Endothelial cell (in vitro differentiated cells): ENCODE measurements around the gene HBS1L. TPM values are rescaled to one million over a fixed set of nuclear protein-coding genes. Genes with fewer than 3 reads are reported as not detected.

Source experiments
- DNase-seq: peaks from one replicate; pipeline ENCODE4 v3.0.0; 2021; ENCODE audit warnings: low spot score
- H3K27ac Mint-ChIP-seq: one replicate; pipeline ENCODE4 v1.8.0; 2021; ENCODE audit warnings: mixed read lengths, inconsistent platforms; ENCODE audit not compliant: unreplicated experiment
- H3K27me3 Mint-ChIP-seq: one replicate; pipeline ENCODE4 v1.8.0; 2021; ENCODE audit warnings: mild to moderate bottlenecking, moderate library complexity, mixed read lengths, inconsistent platforms; ENCODE audit not compliant: unreplicated experiment
- H3K36me3 Mint-ChIP-seq: one replicate; pipeline ENCODE4 v1.8.0; 2021; ENCODE audit warnings: mild to moderate bottlenecking, low read depth, mixed read lengths, inconsistent platforms; ENCODE audit not compliant: unreplicated experiment
- H3K4me1 Mint-ChIP-seq: one replicate; pipeline ENCODE4 v1.8.0; 2021; ENCODE audit warnings: mild to moderate bottlenecking, mixed read lengths, inconsistent platforms; ENCODE audit not compliant: unreplicated experiment
- H3K4me3 Mint-ChIP-seq: one replicate; pipeline ENCODE4 v1.8.0; 2021; ENCODE audit warnings: mild to moderate bottlenecking, mixed read lengths, inconsistent platforms; ENCODE audit not compliant: unreplicated experiment
- H3K9me3 Mint-ChIP-seq: one replicate; pipeline ENCODE4 v1.8.0; 2021; ENCODE audit warnings: mixed read lengths, inconsistent platforms; ENCODE audit not compliant: unreplicated experiment
- total RNA-seq: library from RNA; stranded (reverse); fragmentation: NEBNext Ultra II Directional; extraction: Animal tissue kit (Norgen Biotek cat#: 25700); gene quantifications from one replicate; pipeline ENCODE4 v1.2.1, GENCODE V29; 2021; ENCODE audit not compliant: unreplicated experiment
- TF ChIP-seq, protein P1 (sequence below): fragments of 200-600 bp; sonication (generic); IDR thresholded peaks from one replicate; pipeline ENCODE4 v1.5.0; 2021; ENCODE audit warnings: antibody characterized with exemption; ENCODE audit not compliant: unreplicated experiment

Gene HBS1L
- total RNA-seq, 1 donor from 2014 or later = 93.3 TPM

DNA sequence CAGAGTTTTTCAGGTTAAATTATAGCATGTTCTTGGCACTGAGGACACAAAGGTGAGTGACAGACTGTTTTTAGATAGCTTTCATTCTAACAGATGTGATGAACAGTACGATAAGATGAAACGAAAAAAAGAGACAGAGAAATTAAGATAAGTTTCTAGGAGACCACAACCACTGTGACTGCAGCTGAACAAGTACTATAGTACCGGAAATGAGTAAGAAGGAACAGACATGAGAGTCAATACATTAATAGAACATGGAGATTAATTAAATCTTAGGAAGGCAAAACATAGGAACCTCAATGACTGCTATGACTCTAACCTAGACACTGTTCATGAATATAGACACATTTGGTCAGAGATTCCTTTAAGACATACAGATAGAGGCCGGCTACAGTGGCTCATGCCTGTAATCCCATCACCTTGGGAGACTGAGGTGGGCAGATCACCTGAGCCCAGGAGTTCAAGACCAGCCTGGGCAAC is 40.2 kb downstream of the HBS1L start:
- no peak for DNase-seq
- Mint-ChIP-seq H3K4me3 (no peak overlapping the region), H3K27me3 (no peaks in the 10 kb centered on the region), H3K4me1 (peaks cover 8% of the 10 kb centered on the region), H3K36me3 (no peaks in the 10 kb centered on the region), H3K27ac (peak overlapping the region; percentile 45), H3K9me3 (no peaks in the 10 kb centered on the region)
- TF ChIP-seq, protein P1, sequence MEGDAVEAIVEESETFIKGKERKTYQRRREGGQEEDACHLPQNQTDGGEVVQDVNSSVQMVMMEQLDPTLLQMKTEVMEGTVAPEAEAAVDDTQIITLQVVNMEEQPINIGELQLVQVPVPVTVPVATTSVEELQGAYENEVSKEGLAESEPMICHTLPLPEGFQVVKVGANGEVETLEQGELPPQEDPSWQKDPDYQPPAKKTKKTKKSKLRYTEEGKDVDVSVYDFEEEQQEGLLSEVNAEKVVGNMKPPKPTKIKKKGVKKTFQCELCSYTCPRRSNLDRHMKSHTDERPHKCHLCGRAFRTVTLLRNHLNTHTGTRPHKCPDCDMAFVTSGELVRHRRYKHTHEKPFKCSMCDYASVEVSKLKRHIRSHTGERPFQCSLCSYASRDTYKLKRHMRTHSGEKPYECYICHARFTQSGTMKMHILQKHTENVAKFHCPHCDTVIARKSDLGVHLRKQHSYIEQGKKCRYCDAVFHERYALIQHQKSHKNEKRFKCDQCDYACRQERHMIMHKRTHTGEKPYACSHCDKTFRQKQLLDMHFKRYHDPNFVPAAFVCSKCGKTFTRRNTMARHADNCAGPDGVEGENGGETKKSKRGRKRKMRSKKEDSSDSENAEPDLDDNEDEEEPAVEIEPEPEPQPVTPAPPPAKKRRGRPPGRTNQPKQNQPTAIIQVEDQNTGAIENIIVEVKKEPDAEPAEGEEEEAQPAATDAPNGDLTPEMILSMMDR = no peak

DNA sequence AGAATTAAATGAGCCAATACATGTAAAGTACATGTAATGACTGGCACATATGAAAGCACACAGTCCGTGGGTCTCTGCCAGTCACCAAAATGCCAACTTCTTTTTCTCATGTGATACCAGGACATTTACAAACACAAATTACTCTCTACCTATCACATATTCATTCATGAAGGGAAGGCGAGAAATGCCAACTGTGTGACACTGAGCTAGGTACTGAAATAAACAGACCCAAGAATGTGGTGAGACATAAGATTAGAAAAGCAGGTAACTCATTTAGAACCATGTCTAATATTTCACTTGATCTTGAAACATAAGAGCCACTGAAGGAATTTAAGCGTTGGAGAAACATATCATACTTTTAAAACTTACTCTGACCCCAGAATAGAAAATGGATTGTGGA is 41.4 kb downstream of the HBS1L start:
- Mint-ChIP-seq H3K27ac (no peak overlapping the region), H3K4me1 (peaks cover 8% of the 10 kb centered on the region), H3K9me3 (no peaks in the 10 kb centered on the region), H3K4me3 (no peak overlapping the region), H3K27me3 (no peaks in the 10 kb centered on the region), H3K36me3 (no peaks in the 10 kb centered on the region)
- DNase-seq = no peak
- TF ChIP-seq, protein P1 = no peak

DNA sequence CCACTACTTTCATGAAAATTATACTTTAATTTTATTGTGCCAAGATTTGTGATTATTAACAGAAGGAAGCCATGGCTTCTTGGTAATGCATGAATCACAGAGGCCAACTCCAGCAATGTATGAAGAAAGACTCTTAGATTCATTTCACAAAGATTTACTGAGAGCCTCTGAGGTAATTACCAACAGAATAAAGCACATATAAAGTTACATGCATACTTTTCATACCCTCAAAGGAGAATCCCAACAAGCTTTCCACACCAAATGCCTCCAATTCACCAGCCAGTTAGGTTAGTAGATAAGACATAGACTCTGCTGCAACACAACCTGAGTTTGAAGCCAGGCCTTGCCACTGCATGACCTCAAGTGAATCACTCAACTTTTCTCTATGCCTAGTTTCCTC is 41.9 kb downstream of the HBS1L start:
- Mint-ChIP-seq H3K27me3 (no peaks in the 10 kb centered on the region), H3K9me3 (no peaks in the 10 kb centered on the region), H3K27ac (no peak overlapping the region), H3K4me1 (peaks cover 8% of the 10 kb centered on the region), H3K4me3 (no peak overlapping the region), H3K36me3 (no peaks in the 10 kb centered on the region)
- TF ChIP-seq, protein P1 = no peak
- no peak for DNase-seq

DNA sequence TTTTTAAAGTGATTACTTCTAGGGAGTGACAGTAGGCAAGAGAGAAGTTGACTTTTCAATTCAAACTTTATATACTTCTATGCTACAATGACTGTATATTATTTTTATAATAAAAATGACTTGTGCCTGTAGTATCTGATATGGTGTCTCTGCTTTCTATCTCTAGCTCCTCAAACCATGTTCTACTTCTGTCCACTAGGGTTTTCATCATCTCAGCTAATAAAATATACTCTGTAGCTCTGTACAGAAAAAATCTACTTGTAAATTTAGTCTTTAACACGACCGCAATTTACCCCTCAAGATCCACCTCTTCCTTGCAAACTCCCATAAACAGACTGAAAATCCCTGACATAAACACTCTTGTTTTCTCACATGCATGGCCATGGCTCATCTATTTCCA is 42.3 kb downstream of the HBS1L start:
- no peak for DNase-seq
- Mint-ChIP-seq H3K9me3 (no peaks in the 10 kb centered on the region), H3K27ac (no peak overlapping the region), H3K4me1 (peaks cover 8% of the 10 kb centered on the region), H3K27me3 (no peaks in the 10 kb centered on the region), H3K36me3 (no peaks in the 10 kb centered on the region), H3K4me3 (no peak overlapping the region)
- TF ChIP-seq, protein P1 = no peak

DNA sequence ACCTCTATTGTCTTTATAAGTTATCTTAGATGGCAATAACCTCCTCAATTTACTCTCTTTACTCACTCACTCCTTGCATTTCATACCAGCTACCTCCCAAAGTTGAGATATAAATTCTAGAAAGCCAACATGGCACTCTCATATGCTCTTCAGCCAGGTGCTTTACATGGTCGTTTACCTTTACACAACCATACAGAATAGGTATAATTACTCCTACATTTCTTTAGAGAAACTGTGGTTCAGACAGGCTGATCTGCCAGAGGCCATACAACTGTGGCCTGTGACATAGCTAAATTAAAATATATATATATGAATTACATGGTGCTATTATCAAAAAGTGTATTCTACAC is 45.7 kb downstream of the HBS1L start:
- no peak overlapping the region for H3K4me3 Mint-ChIP-seq
- no peaks in the 10 kb centered on the region for H3K27me3 Mint-ChIP-seq
- H3K36me3 Mint-ChIP-seq = no peaks in the 10 kb centered on the region
- H3K27ac Mint-ChIP-seq = no peak overlapping the region
- TF ChIP-seq, protein P1 = no peak
- DNase-seq = no peak
- no peaks in the 10 kb centered on the region for H3K9me3 Mint-ChIP-seq
- peaks cover 2% of the 10 kb centered on the region for H3K4me1 Mint-ChIP-seq
